Ramos (cell line): ENCODE measurements around the gene MUC5B.

ENCODE experiments used
- in situ Hi-C: fragments of 300-500 bp; cut with MboI; formaldehyde crosslinking; loops from one replicate; pipeline ENCODE4 v1.14.3; 2022; ENCODE audit warnings: low sequenced_read_pairs; ENCODE audit not compliant: unreplicated experiment

MUC5B gene

GRCh38 chr11:1219446-1219833, 3.4 kb upstream of the MUC5B start:
- in situ Hi-C loops: no loop called here

GRCh38 chr11:1219834-1220815, 2.7 kb upstream of the MUC5B start:
- in situ Hi-C loops: no loop called here

GRCh38 chr11:1220941-1221721, 1.7 kb upstream of the MUC5B start:
- in situ Hi-C loops: no loop called here

GRCh38 chr11:1221848-1222311, 986 bp upstream of the MUC5B start:
- in situ Hi-C loops: no loop called here

- in situ Hi-C loops: no loop called here
Observed at GRCh38 chr11:1223346-1224110, 662 bp downstream of the MUC5B start.

- in situ Hi-C loops: no loop called here
Observed at GRCh38 chr11:1224111-1224490, 1.2 kb downstream of the MUC5B start.

- in situ Hi-C loops: no loop called here
Observed at GRCh38 chr11:1224491-1225385, 1.9 kb downstream of the MUC5B start.

GRCh38 chr11:1225386-1226225, 2.7 kb downstream of the MUC5B start:
- in situ Hi-C loops: no loop called here

GRCh38 chr11:1226226-1226985, 3.5 kb downstream of the MUC5B start:
- in situ Hi-C loops: no loop called here

GRCh38 chr11:1226986-1227550, 4.2 kb downstream of the MUC5B start:
- in situ Hi-C loops: no loop called here

GRCh38 chr11:1227551-1228100, 4.8 kb downstream of the MUC5B start:
- in situ Hi-C loops: no loop called here

GRCh38 chr11:1228101-1228821, 5.4 kb downstream of the MUC5B start:
- in situ Hi-C loops: no loop called here

GRCh38 chr11:1228921-1229451, 6.1 kb downstream of the MUC5B start:
- in situ Hi-C loops: no loop called here

GRCh38 chr11:1229471-1230120, 6.7 kb downstream of the MUC5B start:
- in situ Hi-C loops: no loop called here

GRCh38 chr11:1230121-1230455, 7.2 kb downstream of the MUC5B start:
- in situ Hi-C loops: no loop called here
